Kasumi-1 (cell line): ENCODE results near the gene PBX2.
"Not testable (repeated sequence)": the region's sequence is repeated elsewhere in the genome, so short reads cannot be mapped to it uniquely, and the experiment has no call there.

Experiments
- DNase-seq, 2 experiments: peaks; one replicate each; lab custom pipeline; 2025; lab: John Stamatoyannopoulos, UW

Gene PBX2, protein sequence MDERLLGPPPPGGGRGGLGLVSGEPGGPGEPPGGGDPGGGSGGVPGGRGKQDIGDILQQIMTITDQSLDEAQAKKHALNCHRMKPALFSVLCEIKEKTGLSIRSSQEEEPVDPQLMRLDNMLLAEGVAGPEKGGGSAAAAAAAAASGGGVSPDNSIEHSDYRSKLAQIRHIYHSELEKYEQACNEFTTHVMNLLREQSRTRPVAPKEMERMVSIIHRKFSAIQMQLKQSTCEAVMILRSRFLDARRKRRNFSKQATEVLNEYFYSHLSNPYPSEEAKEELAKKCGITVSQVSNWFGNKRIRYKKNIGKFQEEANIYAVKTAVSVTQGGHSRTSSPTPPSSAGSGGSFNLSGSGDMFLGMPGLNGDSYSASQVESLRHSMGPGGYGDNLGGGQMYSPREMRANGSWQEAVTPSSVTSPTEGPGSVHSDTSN

DNA sequence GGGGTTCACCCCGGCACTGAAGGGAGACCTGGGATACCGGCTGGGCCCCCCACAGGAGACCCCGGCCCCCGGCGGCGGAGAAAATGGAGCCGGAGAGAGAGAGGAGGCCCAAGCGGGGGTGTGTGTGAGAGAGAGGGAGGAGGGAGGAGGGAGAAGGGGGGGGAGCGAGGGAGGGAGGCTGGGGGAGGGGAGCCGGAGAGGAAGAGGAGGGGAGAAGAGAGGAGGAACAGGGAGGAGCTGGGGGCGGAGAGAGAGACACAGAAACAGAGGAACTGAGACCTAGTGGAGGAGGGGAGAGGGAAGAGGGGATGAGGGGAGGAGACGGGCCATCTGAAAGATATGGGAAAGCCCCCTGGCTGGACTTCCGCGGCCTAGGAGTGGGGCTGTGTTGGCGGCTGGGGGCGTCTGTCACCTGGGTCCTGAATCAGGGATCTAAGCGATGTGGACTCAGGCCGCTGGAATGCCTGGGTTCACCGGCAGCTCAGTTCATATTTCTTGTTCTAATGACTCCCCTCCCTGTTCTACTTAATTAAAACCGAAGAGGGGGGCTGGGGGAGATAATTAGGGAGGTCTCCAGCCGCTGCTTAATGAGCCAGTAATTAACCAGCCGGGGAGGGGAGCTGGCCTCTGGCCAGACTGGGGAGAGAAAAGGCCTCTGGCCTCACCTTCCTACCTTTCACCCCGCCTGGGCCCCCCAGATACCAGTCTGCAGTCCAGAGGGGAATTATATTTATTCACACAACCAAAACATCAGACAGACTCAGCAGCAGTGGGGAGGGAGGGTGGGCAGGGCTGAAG is at the start of gene PBX2:
Gene PBX2, minus strand, starts transcription at position 149 of the 798 bp plus-strand sequence. CDS start 287 bp downstream, outside the sequence.
- DNase-seq: peak; percentile 95 to 96

DNA sequence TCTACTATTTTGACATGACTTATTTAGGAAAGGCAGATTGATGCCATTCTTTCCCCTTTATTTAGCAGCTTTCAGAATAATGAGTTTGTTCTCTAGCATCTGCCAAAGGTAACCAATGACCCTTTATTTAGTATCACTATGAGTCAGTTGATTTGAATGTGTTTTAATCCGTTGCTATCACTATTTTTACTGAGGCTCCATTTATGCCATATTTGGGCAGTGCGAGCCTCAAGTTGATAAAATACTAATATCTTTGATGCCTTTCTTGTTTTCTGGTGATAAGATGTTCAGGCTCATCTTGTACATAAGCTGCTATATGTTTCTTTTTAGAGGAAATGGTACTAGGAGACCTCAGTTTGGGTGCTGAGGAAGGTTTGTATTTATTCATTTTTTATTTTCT is 49.5 kb upstream of the PBX2 start:
- no peak for DNase-seq

DNA sequence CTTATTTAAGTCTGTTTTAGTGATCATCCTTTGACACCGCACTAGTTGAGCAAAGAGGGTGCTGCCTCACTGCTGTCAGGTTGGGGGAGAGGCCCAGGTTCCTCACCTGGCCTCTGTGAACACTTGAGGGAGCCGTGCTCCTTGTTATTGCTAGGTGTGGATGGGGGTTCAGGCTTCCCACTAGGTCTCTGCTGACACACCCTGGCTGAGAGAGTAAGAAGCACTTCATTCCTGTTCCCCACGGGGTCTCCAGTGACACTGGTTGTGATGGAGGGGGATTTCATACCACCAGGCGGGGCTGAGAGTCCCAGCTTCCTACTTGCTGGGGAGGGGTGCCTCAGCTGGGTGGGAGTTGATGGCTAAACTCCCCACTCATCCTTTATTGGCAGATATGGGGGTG is 44.9 kb upstream of the PBX2 start:
- DNase-seq: no peak

DNA sequence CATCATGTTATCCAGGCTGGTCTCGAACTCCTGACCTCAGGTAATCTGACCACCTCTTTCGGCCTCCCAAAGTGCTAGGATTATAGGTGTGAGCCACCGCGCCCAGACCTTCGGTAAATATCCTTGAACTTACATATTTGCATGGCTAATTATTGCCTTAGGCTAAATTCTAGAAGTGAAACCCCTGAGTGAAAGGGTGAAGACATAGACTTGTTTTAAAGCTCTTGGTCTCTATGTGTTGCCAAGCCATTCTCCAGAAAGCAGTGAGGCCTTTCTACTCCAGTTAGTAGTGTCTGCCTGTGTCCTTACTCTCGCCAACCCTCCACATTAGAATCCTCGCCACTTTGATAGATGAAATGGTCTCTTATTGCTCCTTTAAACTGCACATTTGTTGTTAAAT is 36.4 kb upstream of the PBX2 start:
- no peak for DNase-seq

DNA sequence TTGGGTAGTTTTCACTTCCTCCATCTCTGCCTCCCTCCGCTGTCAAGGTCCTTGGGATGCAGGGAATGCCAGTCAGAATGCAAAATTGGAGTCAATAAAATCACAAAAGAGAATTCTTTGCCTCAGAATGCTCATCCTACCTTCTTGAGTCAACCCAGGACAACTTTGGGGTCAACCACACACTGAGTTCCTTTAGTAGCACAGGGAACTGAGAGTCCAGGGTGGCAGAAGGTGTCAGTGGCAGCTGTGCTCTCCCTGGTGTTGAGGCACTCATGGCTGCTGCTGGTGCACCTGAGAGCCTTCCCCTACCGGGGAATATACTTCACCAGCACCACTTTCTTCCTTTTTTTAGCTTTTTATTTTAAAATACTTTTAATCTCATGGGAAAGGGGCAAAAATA is 34.7 kb upstream of the PBX2 start:
- no peak for DNase-seq

DNA sequence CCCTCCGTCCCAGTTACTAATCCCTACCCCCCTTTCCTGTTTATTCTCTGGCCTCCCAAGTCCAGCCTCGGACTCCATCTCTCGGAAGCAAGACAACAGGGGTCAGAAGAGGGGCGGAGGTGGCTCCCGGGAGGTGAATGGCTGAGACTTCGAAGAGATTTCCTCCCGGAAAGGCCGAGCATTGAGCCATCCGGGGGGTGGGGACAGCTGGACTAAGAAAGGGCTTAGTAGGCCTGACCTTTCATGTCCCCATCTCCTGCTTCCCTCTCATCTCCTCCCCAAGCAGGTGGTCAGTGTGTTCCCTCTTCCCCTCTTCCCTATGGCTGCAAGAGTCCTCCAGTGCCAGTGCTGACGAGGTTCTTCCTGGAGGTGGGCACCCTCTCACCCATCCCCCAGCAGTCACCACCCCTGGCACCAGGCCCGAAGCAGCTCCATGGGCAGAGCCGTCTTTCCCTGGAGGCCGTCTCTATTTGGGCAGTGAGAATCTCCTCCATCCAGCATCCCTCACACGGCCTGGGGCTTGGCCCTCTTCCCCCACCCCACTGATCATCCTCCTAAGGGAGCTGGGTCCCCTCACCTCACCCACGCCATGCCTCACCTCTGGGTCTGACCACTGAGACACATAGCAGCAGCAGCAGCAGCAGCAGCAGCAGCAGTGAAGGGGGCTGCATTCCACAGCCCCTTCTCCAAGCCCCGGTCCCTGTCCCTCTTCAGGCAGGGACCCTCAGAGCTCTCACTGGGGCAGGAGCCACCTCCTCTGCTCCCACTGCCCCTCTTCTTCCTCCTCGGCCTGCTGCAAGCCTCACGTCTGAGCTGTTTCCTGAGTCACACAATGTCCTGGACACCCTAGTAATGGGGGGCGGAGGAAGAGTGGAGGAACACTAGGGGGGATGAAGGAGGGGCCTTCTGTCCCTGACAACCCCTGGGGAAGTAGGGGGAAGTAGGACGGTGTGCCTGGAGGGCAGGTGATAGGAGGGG is 33.5 kb upstream of the PBX2 start, which contains the start of gene NOTCH4:
Gene NOTCH4, minus strand, starts transcription at position 810 of the 978 bp plus-strand sequence. Its CDS starts 139 bp downstream, at position 671.
- no peak for DNase-seq

DNA sequence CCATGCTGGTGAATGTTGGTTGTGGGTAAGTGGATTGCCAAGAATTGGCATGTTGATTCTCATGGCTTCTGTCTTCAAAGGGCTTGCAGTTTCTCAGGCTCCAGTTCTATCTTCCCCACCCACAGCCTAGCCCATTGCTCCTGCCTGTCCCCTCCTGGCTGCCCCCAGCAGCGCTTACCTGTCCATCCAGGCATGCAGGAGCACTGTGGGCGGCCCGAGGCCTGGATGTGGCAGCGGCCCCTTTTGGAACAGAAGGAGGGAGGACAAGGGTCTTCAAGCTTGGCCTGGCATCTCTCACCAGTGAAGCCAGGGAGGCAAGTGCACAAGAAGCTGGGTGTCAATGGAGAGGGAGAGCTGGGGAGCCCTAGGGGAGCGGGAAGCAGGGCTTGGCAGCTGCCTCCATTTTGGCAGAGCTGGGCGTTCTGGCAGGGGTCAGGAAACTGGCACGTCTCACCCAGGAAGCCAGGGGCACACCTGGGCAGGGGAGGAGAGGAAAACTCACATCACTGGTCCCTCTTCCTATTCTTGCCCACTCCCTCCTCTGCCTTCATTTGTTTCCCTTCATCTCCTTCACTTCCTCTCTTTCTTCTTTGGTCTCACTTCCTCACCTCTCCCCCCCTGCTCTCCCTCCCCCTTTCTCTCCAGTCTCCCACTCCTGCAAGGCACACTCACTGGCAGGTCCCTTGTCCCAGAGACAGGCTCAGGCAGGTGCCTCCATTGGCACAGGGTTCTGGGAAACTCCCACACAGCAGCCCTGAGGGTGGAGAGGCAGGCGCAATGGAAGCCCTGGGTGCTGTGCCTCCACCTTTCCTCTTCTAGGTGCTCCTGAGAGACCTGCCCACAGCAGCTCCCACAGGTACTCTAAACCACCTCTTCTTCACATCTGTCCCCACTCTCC is 32.6 kb upstream of the PBX2 start:
- no peak for DNase-seq

DNA sequence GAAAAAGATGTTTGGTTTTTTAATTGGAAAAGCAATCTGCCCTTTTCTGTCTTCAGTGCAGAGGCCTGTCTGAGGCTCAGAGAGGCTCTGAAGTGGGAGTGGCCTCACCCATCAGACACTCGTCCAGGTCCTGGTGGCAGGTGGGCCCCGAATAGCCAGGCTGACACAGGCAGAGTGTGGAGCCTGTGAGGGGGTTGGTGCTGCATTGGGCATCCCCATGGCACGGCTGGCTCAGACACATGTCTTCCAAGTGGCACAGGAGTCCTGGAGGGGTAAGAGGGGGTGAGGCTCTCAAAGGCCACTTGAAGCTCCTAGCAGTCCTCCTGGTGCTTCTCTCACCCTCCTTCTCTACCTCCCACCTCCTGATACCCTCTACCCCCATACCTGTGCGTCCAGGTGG is 30.0 kb upstream of the PBX2 start:
- no peak for DNase-seq

DNA sequence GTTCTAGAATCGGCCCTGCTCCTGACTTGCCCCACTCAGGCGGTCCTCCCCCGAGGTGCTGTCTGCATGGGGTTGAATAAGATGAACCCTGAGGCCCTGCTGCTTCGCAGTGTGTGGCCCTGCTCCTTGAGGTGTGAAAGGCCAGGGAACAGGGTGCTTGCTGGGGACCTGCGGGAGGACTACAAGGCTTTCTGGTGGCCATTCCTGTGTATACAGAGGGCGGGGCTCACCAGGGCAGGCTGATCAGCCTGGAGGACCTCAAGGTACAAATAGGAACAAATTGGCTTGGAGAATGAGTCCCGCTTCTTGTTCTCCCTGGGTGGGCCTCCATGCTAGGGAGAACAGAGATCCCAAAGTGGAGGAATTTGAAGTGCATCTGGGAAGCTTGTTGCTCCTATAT is 28.2 kb upstream of the PBX2 start:
- no peak for DNase-seq

DNA sequence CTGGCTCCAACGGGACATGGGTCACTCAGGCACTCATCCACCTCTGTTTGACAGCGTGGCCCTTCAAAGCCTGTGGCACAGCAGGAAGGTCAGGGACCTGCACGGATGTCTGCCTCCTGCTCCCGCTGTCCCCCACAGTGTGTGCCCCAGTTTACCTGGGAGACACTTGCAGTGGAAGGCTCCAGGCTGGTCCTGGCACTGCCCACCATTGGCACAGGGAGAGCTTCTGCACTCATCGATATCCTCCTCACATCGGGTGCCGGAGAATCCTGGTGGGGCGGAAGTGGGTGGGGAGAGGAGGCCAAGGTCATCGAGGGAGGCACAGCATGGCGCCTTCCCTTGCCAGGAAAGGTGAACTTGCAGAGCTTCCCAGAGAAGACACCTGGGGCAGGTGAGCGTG is 27.0 kb upstream of the PBX2 start:
- no peak for DNase-seq

DNA sequence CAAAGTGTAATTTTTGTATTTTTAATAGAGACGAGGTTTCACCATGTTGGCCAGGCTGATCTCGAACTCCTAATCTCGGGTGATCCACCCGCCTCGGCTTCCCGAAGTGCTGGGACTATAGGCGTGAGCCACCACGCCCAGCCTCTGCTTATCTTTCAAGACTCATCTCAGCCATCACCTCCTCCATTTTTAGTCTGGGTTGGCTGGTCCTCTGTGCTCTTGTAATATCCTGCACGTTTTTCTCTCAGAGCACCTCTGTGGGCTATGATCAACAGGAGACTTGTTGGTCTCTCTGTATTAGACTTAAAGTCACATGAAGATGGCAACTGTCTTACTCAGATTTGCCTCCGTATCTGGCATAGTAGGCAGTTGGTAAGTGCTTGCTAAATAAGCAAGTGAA is 26.3 kb upstream of the PBX2 start:
- no peak for DNase-seq

DNA sequence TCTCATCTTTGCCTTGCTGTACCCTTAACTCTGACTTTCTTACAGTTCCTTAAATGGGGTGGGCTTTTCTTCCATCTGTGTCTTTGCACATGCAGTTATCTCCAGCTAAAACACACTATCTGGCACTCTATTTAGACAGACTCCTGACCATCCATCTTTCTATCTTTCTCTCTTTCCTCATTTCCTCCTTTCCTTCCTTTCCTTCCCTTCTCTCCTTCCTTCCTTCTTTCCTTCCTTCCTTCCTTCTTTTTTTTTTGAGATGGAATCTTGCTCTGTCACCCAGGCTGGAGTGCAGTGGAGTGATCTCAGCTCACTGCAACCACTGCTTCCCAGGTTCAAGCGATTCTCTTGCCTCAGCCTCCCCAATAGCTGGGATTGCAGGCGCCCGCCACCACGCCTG is 25.6 kb upstream of the PBX2 start:
- DNase-seq: no peak

DNA sequence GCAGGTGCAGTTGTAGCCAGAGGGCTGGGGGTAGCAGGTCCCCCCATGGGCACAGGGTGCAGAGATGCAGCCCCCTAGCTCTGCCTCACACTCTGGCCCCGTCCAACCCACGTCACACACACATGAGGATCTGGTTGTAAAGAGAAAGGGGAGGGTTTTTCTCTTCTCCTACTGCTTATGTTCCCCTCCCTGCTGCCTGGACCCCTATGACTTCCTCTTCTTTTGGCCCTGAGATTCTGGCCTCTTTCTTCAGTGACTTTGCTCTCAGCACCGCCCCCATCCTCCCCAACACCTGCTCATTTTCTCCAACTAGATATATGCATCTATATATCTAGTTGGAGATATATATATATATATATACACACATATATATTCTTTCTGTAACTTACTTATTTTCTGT is 24.1 kb upstream of the PBX2 start:
- no peak for DNase-seq

DNA sequence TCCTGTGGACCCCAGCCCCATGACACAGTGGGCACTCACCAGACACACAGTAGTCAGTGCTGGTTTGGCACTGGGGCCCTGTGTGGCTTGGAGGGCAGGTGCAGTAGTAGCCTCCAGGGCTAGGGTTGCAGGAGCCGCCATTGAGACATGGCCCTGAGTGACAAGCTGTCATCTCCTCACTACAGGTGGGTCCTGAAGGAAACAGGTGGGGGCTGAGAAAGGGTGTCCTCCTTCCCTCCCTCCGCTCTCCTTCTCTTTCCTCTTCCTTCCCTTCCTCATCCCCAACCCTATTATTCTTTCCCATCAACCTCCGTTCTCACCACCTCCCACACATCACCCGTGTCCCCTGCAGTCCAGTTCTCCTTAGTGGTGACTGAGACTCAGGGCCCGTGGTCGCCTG is 23.6 kb upstream of the PBX2 start:
- DNase-seq: no peak

DNA sequence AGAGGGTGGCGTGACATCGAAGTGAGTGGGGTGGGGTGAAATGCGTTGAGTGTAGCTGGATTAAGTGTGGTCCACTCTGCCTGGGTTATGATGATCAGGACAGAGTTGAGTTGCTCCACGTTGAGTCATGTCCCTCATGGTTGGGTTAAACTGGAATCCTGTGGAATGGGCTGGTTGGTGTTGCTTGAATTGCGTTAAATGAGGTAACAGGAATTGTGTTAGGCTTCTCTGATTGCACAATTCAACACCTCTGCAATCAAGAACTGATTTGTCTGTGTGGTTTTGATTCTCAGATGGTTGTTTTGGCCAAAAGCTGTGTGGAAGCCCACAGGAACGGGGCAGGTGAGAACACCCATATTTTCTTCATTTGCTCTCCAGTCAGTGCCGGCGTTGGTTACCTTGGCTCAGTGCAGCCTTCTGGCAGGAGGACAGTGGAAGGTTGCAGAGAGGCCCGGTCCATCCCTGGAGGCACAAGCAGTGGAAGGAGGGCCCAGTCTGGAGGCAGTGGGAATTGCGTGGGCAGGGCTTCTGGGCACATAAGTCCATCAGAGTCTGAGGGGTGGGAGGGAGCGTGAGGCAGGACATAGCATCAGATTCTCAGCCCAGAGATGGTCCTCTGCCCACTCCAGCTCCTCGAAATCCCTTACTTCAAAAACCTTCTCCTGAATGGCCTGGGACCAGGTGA is 22.2 kb upstream of the PBX2 start:
- no peak for DNase-seq

DNA sequence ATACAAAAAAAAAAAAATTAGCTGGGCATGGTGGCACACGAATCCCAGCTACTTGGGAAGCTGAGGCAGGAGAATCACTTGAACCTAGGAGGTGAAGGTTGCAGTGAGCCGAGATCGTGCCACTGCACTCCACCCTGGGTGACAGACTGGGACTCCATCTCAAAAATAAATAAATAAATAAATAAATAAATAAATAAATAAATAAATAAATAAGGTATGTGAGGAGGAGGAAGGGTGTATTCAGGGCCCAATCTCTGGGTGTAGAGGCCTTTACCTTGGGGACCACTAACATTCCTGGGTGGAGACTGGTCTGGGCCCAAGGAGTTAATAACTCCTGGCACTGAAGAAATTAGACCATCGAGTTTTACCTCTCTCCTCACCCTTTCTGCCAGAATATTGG is 21.4 kb upstream of the PBX2 start:
- DNase-seq: not testable (repeated sequence)

DNA sequence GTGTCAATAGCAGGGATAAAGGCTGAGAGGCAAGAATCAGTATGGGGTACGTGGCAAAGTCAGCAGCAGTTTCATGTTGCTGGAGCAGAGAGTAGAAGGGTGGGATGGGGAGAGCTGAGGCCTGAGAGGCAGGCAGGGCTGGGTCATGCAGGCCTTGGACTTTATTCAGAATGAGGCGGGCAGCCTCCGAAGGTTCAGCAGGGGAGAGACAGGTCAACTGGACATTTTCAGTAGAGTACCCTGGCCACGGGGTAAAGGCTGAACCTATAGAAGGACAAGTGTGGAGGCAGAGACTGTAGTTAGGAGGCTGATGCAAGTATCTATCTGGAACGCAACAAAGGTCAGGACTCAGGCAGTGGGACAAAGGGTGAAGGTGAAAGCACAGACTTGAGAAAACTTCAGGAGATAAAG is 20.2 kb upstream of the PBX2 start:
- no peak for DNase-seq

DNA sequence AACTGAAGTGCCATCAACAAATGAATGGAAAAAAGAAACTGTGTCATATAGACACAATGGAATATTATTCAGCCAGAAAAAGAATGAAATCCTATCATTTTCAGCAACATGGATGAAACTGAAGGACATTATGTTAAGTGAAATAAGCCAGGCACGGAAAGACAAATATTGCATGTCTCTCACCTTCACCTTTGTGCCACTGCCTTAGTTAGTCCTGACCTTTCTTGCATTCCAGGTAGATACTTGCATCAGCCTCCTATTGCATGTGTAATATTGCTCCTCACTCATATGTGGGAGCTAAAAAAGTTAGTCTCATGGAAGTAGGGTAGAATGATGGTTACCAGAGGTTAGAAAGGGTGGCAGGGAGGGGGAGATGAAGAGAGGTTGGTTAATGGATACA is 19.0 kb upstream of the PBX2 start:
- no peak for DNase-seq

DNA sequence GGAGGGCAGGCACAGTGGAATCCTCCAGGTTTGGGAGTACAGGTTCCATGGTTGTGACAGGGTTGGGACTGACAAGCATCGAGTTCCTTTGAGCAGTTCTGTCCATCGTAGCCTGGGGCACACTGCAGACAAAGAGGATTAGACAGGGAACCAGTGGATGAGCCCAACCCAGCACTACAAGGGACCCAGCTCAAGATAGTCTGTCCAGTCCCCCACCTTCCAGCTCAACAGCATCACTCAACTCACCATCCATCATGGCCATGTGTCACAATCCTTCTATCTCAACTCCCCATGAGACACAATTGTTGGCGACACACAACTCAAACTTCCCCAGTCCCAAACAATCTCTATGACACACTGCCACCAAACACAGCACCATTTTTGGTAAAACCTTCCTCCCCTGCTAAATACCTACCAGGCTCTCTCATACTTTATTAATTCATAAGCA is 14.3 kb upstream of the PBX2 start:
- DNase-seq: no peak
